SIG-M5 treated with dmso at 0.1 percent for 504 hours (cell line): Measurements from ENCODE around the gene HS3ST2.

Source experiments
- DNase-seq: peaks from one replicate; lab custom pipeline; 2025; ENCODE audit not compliant: unreplicated experiment; lab: John Stamatoyannopoulos, UW

HS3ST2 gene

DNA sequence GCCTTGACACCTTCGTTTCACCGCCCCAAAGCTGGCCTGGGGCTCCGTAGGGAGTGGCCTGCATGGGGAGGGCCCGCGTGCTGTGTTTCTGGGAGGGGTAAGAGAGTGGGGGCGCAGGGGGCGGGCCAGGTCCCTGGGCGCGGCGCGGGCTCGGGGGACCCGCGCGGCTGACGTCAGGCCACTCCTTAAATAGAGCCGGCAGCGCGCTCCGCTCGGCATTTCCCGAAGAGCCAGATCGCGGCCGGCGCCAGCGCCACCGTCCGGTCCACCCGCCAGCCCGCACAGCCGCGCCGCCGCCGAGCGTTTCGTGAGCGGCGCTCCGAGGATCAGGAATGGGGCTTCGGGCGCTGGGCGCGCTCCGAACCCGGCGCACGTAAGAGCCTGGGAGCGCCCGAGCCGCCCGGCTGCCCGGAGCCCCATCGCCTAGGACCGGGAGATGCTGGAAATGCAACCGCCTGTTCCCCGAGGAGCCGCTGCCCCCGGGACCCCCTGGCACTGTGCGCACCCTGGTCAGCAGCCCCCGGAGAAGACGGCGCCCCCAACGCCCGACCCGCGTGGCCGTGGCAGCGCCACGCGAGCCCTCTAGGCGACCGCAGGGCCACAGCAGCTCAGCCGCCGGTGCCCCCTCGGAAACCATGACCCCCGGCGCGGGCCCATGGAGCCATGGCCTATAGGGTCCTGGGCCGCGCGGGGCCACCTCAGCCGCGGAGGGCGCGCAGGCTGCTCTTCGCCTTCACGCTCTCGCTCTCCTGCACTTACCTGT lies at the start of gene HS3ST2:
Gene HS3ST2, plus strand, starts transcription at position 215 of the 763 bp plus-strand sequence. Its CDS starts 449 bp downstream, at position 664.
- no peak for DNase-seq

DNA sequence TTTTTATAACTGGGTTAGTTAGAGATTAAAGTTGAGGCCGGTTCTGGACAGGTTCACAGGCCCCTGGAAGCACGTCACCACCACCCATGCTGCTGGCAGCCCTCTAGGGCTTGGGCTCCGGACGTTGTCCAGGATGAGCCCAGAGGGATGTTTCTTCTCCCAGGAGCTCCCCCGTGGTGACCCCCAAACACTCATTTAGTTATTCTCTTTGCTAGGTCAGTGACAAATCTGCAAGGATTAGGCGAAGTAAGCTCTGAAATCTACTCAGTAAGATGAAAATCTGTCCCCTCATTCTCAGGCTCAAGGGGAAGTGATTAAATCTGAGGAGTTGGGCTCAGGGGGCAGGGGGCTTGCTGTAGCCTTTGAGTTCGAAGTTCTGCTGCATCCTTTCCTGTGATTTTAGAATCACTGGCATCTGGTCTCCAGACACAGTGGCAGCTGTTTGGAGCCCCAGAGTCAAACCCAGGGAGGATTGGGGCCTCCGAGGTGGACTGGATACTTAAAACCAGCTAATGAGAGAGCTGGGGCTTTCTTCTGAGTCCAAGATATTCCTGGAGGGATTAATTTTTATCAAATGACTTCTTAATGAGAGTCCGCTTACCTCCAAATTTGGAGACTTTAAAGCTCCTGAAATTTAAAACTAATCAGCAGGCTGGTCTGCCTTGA lies 49.2 kb upstream of the HS3ST2 start:
- no peak for DNase-seq

DNA sequence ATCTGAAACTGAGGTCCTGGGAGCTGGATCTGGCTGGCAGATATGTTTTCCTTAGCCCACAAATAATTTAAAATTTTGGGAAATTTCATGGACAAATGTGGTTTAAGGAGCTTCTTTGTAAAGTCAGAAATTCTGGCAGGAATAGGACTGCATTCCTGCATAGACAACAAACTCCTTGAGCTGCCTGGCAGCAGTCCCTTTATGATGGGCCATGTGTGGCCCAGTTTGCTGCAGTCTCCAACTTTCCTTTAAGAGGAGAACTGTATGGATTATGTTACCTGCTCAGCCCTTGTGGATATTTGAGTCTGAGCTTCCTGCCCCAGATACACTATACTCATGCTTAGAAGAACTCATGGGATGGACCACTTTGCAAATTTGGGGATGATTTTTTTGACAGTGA lies 48.5 kb upstream of the HS3ST2 start:
- DNase-seq = no peak

DNA sequence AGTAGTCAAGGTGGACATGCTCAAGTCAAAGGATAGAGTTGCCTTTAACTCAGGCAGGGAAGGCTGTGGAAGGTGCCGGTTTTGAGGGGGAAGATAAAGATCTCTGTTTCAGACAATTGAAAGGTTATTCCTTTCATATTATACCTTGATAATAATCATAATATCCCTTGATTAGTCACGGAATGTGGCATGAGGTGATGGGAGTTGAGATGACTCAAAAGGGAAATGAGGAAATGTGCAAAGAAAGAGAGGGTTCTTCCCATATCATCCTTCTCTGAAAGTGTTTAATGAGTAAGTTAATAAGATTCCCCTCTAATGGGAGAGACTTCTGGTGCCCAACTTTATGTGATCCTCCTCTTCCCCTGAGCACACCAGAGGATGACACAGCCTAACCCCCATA lies 43.1 kb upstream of the HS3ST2 start:
- no peak for DNase-seq

DNA sequence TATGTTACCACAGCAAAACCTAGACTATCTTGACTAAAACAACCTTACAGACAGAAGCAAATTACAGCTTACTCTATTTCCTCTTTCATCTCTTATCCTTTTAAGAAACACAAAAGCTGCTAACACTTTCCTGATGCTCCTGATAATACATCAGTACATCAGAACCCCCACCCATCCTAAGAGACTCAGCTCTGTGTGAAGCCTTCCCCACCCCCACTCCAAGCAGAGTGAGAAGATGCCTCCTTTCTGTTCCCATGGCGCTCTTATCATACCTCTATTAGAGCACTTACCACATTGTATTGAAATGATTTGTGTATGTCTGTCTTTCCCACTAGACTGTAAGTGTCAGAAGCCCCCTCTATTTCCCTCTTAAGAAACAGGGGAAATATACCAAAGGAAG lies 42.4 kb upstream of the HS3ST2 start:
- DNase-seq = no peak

DNA sequence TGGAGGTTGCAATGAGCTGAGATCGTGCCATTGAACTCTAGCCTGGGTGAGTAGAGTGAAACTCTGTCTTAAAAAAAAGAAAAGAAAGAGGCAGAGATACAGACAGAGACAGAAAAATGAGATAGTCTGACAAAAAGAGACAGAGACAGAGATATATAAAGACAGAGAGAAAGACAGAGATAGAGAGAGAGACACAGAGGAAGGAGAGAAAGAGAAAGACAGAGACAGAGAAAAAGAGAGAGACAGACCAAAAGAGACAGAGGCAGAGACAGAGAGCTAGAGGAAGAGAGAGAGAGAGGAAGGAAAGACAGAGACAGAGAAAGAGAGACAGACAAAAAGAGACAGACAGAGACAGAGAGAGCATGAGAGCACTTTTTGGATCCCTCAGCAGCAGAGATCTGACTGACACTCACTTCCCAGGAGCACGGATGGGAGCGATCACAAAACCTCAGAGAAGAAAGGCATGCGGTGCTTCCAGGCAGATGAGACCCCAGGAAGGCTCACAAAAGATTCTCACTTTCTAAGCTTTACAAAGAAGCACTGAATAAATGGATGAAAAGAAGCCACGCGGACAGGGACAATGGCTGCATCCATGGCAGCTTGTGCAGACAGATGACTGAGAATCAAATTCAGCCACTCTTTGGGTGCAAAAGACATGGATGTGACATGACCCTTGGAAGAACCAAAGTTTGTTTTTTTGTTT lies 38.6 kb upstream of the HS3ST2 start:
- no peak for DNase-seq

DNA sequence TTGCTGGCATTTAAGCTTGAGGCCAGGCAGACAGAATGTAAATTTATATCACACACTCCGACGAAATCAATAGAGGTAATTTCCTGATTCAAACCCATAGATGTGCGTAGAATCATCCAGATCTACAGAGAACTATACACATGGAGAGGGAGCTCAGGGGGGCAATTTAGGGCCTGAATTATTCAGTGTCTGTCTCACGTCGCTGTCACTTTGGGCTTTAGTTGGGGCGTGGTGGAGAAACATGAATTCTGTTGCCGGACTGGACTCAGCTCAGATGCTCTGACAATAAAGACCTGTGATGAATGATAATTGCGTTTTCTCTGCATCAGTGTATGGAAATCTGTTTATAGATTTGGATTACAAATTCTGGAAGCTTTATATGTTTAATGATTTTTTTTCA lies 32.5 kb upstream of the HS3ST2 start:
- DNase-seq = no peak

DNA sequence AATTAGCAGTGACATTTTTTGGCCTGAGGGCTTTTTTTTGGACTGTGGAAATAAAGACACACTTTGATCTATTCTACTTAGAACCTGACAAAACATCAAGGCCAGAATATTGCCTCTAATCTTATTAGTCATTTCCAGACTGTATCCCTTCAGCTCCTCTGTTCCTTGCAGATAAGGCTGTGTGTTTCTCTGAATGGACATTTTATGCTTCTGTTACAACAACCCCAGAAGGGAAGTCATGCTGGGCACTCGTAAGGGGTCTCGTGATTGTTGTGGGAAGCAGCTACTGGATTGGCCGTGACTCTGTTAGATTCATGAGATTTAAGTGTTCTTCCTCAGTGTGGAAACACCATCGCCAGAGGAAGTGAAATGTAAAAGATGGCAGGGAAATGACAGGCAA lies 31.6 kb upstream of the HS3ST2 start:
- peak; percentile 55 for DNase-seq

DNA sequence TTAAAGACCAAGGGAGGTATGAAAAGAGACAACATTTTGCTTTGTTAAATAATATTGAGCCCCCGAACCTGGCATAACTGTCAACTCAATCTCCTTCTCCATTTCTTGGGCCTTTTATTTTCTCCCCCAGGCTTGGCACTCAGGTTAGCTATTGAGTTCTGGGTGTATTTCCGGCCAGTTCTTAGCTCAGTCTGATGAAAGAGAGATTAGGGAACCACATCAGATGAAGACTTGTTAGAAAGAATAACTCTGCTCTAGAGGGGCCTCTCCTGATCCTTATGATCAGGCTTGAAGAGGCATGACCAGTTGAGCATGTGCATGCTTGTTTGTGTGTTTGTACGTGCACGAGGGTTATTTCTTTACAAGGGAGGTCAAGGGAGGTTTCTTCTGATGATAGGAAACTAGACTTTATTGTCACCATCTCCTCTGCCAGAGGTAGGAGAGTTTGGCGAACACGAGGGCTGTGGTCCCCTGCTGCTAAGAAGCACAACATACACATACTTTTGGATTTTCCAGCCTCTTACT lies 29.2 kb upstream of the HS3ST2 start:
- no peak for DNase-seq

DNA sequence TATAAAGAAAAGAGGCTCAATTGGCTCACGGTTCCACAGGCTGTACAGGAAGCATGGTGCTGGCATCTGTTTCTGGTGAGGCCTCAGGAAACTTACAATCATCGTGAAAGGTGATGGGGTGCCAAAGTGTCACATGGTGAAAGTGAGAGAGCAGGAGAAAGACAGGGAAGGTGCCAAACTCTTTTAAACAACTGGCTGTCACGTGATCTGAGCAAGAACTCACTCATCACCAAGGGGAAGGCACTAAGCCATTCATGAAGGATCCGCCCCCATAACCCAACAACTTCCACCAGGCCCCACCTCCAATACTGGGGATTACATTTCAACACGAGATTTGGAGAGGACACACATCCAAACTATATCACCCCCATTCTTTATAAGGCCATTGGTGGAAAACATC lies 28.4 kb upstream of the HS3ST2 start:
- no peak for DNase-seq

DNA sequence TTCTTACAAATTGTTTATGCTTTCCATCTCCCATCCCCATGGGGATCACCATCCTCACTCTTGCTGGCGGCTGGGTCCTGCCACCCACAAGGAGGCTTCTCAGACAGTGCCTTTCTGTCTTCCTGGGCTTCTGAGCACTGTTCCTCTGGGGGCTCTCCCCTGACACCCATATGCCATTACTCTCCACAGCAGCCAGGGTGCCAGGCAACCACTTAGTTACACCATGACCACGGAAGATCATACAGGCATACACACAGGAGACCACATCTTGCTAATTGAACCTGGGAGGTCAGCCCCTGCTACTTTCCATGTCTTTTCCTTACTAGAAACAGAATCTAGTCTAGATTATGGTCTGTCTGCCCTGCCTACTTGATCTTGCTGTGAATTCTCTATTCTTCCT lies 27.7 kb upstream of the HS3ST2 start:
- DNase-seq = no peak

DNA sequence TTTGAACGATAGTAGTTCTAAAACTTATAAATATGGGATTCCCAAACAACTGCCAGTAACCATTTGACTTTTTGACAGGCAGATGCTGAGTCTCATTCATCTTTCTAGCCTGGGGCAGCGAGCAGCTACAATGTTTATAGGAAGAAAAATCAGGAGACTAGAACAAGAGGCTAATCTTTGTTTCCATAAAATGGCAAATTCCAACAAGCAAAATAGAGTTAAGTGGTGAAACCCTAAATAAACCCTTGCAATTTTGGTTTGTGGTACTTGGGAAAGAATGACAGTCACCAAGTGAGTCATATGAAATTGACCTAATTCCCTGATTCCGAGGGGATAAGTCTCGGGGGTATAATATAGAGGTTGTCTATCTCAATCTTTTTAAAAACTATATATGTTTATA lies 27.3 kb upstream of the HS3ST2 start:
- no peak for DNase-seq

DNA sequence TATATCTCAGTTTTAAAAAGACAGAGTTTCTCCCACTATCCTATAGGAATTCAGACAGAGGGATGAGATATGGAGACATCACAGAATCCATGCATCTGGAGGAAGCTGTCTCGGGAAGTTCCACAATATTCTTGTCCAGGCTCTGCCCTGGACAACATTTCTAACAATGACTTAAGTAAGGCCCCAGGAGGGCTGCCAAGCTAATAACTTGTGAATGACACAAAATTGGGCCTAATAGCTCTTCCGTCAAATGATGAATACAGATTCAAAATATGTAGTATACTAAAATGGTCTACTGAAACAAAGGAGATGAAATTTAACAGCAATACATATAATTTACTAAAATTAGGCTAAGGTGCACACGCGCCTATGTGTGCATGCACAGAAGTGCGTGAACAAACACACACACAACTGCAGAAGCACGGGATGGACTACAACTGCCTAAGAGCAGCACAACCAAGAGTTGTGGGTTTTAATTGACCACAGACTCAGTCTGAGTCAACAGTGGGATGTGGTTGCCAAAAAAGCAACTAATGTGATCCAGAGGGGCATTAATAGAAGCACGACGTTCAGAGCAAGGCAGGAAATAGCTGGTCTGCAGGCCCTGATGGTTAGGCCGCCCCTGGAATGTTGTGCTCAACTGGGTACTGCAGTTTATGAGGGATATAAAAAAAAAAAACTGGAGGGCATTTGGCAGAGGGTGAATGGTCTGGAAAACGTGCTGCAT lies 26.3 kb upstream of the HS3ST2 start:
- peak; percentile 92 for DNase-seq

DNA sequence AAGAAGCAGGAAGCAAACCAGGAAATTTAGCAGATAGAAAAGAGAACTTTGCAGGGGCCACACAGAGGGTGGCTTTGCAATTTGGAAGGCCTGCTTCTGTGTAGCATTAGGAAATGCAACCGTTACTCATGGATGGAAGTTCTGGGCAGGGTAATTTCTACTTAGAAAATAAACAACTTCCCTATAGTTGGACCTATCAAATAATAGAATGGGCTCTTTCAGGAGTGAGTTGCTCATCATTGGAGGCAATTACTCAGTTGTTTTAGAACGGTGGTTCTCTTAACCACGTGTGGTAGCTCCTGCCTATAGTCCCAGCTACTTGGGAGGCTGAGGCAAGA lies 25.8 kb upstream of the HS3ST2 start:
- peak; percentile 92 for DNase-seq

DNA sequence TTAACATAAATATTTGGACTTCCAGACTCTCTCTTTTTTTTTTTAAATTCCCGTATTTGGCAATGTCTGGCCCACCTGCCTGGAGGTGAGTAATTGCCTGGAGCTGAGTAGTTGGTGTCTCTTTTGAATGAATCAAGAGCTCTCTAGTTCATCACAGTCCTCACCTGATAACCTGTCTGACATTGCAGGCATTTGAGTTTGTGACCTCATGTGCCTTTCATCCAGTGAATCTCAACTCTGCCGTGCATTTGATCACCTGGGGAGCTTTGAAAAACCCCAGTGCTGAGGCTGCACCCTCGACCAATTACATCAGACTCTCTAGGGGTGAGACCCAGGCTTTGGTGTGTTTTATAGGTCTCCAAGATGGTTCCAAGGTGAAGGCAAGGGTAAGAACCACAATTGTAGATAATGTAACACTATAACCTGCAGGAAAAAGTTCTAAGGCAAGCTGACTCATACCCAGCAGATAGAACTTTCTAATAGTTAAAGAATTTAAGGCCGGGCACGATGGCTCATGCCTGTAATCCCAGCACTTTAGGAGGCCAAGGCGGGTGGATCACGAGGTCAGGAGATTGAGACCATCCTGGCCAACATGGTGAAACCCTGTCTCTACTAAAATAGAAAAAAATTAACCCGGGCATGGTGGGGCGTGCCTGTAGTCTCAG lies 24.5 kb upstream of the HS3ST2 start:
- no peak for DNase-seq

DNA sequence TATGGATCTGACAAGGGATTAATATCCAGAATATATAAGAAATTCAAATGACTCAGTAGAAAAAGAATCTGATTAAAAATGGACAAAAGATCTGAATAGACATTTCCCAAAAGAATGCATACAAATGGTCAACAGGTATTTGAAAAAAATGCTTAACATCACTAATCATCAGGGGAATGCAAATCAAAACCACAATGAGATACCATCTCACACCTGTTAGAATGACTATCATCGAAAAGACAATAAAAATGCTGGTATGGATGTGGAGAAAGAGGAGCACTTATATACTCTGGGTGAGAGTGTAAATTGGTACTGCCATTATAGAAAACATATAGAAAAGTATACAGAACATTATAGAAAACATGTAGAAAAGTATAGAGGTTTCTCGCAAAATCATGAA lies 16.4 kb upstream of the HS3ST2 start:
- DNase-seq = no peak

DNA sequence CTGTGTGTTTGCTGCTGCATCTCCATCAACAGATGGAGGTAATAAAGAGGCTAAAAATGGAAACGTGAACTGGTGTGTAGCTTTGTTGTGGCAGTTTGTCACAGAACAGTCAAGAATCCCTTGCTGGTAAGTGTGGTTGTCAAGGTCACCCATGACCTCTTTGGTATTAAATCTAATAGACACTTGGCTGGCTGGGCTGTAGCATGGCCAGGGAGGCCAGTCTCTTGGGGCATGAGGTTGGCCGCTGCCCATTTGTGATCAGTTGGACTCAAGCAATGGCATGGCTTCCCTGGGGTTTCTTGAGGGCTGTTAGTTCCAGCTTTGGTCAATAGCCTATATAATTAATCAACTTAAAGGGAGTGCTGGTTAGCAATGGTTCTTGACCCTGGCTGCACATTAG lies 14.8 kb upstream of the HS3ST2 start:
- no peak for DNase-seq

DNA sequence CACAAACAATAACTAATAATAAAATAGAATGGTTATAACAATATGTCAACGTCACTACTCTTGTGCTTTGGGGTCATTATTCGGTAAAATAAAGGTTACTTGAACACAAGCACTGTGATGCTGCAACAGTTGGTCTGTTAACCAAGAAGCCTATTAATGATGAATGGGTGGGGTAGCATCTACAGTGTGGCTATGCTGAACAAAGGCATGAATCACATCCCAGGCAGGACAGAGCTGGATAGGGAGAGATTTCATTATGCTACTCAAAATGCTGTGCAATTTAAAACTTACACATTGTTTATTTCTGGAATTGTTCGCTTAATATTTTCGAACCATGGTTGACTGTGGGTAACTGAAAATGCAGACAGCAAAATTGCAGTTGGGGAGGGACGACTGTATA lies 9.1 kb upstream of the HS3ST2 start:
- DNase-seq = no peak

DNA sequence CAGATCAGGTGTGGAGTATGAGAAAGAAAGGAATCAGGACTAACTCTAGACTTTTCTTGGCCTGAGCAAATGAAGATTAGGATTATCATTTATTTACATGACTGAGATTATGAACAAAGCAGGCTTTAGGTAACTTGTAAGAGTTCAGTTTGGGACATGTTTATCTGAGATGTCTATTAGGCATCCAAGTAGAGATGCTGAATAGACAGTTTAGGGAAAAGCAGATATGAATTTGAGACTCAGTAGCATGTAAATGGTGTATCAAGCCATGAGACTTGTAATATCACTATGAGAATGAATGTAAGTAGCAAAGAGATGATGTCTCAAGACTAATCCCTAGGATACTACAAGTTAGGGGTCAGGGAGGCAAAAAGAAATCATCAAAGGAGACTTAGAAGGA lies 8.6 kb upstream of the HS3ST2 start:
- no peak for DNase-seq

DNA sequence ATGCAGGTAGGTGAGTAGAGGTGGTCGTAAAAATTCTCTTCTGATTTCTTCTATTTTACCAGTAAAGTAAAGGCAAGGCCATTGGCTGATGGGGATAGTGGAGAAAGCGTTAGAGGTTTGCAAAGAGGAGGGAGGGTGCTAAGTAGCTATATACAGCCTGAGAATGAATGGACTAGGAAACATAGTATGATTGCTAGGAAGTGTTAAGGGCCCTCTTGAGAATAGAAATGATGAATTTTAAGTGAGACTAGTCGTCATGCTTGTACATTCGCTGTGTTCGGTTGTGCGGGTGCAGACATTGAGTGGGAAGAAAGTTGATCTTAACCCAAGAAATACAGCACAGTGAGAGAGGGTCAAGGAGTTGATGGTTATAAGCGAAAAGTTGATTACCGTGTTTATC lies 7.2 kb upstream of the HS3ST2 start:
- no peak for DNase-seq

DNA sequence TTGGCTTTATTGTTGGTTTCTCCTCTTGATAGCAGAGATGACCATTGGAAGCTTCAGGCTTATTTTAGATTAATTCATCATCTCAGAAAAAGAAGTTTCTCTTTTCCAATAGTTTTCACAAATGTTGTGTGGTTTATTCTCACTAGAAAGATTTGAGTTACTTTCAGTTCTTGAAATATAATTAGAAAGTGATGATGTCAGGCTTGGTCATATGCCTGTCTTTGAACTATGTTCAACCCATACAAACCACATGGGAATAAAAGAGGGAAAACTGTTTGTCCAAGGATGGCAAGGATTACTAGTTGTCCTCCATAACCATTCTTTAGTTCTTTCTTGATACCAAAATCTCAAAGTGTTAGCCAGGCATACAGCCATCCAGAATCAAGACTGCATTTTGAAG lies 3.7 kb upstream of the HS3ST2 start:
- DNase-seq = no peak
